GM12864 (cell line): Measurements from ENCODE around the gene MAS1L.

Source experiments
- DNase-seq: peaks from one replicate; pipeline ENCODE4 v3.0.0-alpha.2; 2011; ENCODE audit warnings: low read depth
- H3K4me3 ChIP-seq: 2 replicates; pipeline ENCODE4 v1.5.1; 2011; ENCODE audit warnings: mild to moderate bottlenecking, low read depth, low read length, control low read depth
- TF ChIP-seq, protein P1 (sequence below): IDR thresholded peaks from 2 replicates; pipeline ENCODE4 v1.5.1; 2011; ENCODE audit warnings: low read depth, mild to moderate bottlenecking, moderate library complexity, low read length, control low read depth, inconsistent platforms; ENCODE audit errors: missing control alignments

Gene MAS1L

GRCh38 chr6:29528300-29528931 lies 40.7 kb upstream of the MAS1L start:
- H3K4me3 ChIP-seq = no peak overlapping the region
- TF ChIP-seq, protein P1, sequence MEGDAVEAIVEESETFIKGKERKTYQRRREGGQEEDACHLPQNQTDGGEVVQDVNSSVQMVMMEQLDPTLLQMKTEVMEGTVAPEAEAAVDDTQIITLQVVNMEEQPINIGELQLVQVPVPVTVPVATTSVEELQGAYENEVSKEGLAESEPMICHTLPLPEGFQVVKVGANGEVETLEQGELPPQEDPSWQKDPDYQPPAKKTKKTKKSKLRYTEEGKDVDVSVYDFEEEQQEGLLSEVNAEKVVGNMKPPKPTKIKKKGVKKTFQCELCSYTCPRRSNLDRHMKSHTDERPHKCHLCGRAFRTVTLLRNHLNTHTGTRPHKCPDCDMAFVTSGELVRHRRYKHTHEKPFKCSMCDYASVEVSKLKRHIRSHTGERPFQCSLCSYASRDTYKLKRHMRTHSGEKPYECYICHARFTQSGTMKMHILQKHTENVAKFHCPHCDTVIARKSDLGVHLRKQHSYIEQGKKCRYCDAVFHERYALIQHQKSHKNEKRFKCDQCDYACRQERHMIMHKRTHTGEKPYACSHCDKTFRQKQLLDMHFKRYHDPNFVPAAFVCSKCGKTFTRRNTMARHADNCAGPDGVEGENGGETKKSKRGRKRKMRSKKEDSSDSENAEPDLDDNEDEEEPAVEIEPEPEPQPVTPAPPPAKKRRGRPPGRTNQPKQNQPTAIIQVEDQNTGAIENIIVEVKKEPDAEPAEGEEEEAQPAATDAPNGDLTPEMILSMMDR = no peak
- DNase-seq = no peak

GRCh38 chr6:29527564-29527963 lies 39.8 kb upstream of the MAS1L start:
- TF ChIP-seq, protein P1 = no peak
- no peak for DNase-seq
- no peak overlapping the region for H3K4me3 ChIP-seq

DNA sequence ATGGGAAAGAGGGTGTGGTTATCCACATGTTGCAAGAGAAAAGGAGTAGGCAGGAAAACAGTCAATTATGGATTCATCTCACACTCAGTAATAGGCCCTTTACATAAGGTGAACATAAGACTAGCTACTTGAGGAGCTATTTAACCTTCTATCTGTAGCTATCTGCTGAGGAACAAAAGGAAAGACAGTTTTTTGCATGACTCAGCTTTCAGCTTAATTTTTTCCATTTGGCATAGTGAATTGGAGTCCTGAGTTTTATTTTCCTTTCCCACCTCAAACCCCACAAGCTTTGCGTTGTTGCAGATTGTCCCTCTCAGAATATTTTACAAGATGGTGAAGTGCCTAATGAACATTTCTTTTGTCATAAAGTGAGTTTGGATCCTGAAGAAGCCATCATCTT lies 39.4 kb upstream of the MAS1L start:
- TF ChIP-seq, protein P1 = no peak
- H3K4me3 ChIP-seq = no peak overlapping the region
- no peak for DNase-seq

- TF ChIP-seq, protein P1 = no peak
- DNase-seq = no peak
- H3K4me3 ChIP-seq = no peak overlapping the region
These were observed 37.5 kb upstream of the MAS1L start for GRCh38 chr6:29525311-29525639.

GRCh38 chr6:29524444-29525310 lies 36.9 kb upstream of the MAS1L start:
- H3K4me3 ChIP-seq = no peak overlapping the region
- no peak for DNase-seq
- TF ChIP-seq, protein P1 = no peak

DNA sequence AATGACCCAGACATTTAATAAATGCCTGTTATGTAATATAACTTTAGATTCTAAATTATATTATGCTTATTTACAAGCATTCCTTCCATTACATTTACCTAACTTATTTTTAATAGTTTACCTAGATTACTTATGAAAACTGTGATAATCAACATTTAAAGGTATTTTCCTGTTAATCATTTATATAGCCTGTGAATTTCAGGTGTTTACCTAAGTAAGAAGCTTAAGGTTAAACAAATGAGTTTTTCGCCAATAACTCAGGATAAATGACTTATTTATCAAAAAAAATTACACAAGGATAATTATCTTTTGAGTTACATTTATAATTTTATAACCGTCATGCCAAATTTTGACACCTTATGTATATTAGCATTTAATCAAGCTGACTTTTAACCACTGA lies 36.3 kb upstream of the MAS1L start:
- TF ChIP-seq, protein P1 = no peak
- H3K4me3 ChIP-seq = no peak overlapping the region
- no peak for DNase-seq
